ENCODE data around the gene FOXI2.

GRCh38 chr10:127776816-127777215, 39.8 kb downstream of the FOXI2 start:
- TF ChIP-seq, protein P1, sequence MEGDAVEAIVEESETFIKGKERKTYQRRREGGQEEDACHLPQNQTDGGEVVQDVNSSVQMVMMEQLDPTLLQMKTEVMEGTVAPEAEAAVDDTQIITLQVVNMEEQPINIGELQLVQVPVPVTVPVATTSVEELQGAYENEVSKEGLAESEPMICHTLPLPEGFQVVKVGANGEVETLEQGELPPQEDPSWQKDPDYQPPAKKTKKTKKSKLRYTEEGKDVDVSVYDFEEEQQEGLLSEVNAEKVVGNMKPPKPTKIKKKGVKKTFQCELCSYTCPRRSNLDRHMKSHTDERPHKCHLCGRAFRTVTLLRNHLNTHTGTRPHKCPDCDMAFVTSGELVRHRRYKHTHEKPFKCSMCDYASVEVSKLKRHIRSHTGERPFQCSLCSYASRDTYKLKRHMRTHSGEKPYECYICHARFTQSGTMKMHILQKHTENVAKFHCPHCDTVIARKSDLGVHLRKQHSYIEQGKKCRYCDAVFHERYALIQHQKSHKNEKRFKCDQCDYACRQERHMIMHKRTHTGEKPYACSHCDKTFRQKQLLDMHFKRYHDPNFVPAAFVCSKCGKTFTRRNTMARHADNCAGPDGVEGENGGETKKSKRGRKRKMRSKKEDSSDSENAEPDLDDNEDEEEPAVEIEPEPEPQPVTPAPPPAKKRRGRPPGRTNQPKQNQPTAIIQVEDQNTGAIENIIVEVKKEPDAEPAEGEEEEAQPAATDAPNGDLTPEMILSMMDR (IDR thresholded peaks at IDR 0.05): no peak
- TF ChIP-seq POLR2A (IDR thresholded peaks at IDR 0.05): no peak
